HCT116 (cell line): Measurements from ENCODE around the gene ZCCHC24. TPM values are rescaled to one million over a fixed set of nuclear protein-coding genes. Genes with fewer than 3 reads are reported as not detected.

ENCODE experiments used
- ATAC-seq: fragments of 200-7000 bp; cut with Tn5 transposase; 2 replicates; pipeline ENCODE4 v1.9.1; 2020; ENCODE audit warnings: mild to moderate bottlenecking, moderate library complexity
- BruUV-seq: library from RNA; stranded (reverse); fragments of 400-500 nt; replicated peaks from 2 replicates; lab custom pipeline; 2021; lab: Mats Ljungman, UMichigan
- CTCF ChIA-PET: fragments of 300-600 bp; sonication (Branson Sonifier 250); formaldehyde crosslinking; loops from one replicate; lab custom pipeline; 2021; ENCODE audit warnings: antibody characterized with exemption; lab: Charles Lee
- POLR2A ChIA-PET: fragments of 300-600, 350-600 bp; sonication (Branson Sonifier 250); formaldehyde crosslinking; loops from one replicate; lab custom pipeline; 2021; ENCODE audit warnings: antibody characterized with exemption; lab: Charles Lee
- RAD21 ChIA-PET, 2 experiments: fragments of 300-600 bp; sonication (Branson Sonifier 250); formaldehyde crosslinking; loops; one replicate each; lab custom pipeline; 2023; ENCODE audit warnings: low total read pairs in 2 of 2; ENCODE audit not compliant: uncharacterized antibody in 2 of 2, unreplicated experiment in 2 of 2, low non-redundant PET in 1 of 2; lab: Charles Lee
- DNase-seq: peaks from one replicate; pipeline ENCODE4 v3.0.0-alpha.2; 2010; ENCODE audit warnings: low read depth, low spot score
- H2AFZ ChIP-seq: fragments of 200-600 bp; shearing (Covaris generic), sonication (generic); 2 replicates; pipeline ENCODE4 v1.6.1; 2017; ENCODE audit warnings: low read depth, mixed run types, mixed read lengths, antibody characterized with exemption, low read length; ENCODE audit not compliant: poor library complexity, severe bottlenecking
- H3K27ac ChIP-seq: 2 replicates; pipeline ENCODE4 v1.5.1; 2012; ENCODE audit warnings: low read depth, low read length
- H3K27me3 ChIP-seq: fragments of 200-600 bp; sonication (generic); 2 replicates; pipeline ENCODE4 v1.6.1; 2016; ENCODE audit warnings: mixed run types, low read length, mixed read lengths; ENCODE audit not compliant: insufficient read depth
- H3K36me3 ChIP-seq, 2 experiments: fragments of 200-500 bp in 1 of 2; fragments of 200-600 bp in 1 of 2; sonication (Bioruptor generic) in 1 of 2; sonication (generic) in 1 of 2; 2 replicates each; pipeline versions ENCODE4 v1.5.1 to v1.6.1; 2014 to 2016; ENCODE audit warnings: low read length in 2 of 2, inconsistent platforms in 1 of 2, mixed read lengths in 1 of 2, mixed run types in 1 of 2; ENCODE audit not compliant: insufficient read depth in 2 of 2, control insufficient read depth in 1 of 2
- H3K4me1 ChIP-seq, 2 experiments: fragments of 200-600 bp in 1 of 2; sonication (generic) in 1 of 2; 2 replicates each; pipeline versions ENCODE4 v1.5.1 to v1.6.1; 2012 to 2017; ENCODE audit warnings: low read length in 2 of 2, inconsistent platforms in 1 of 2, mild to moderate bottlenecking in 1 of 2, mixed read lengths in 1 of 2, mixed run types in 1 of 2, moderate library complexity in 1 of 2; ENCODE audit not compliant: insufficient read depth in 2 of 2, control insufficient read depth in 1 of 2
- H3K4me2 ChIP-seq: fragments of 200-600 bp; sonication (generic); 2 replicates; pipeline ENCODE4 v1.6.1; 2017; ENCODE audit warnings: mixed run types, low read length, mixed read lengths
- H3K4me3 ChIP-seq, 2 experiments: fragments of 200-600 bp in 1 of 2; sonication (generic) in 1 of 2; replicated peaks in 1 of 2; 2 replicates each; pipeline ENCODE4 v1.5.1; 2011 to 2016; ENCODE audit warnings: low read length in 2 of 2, control low read depth in 1 of 2, low read depth in 1 of 2, mild to moderate bottlenecking in 1 of 2, mixed read lengths in 1 of 2, mixed run types in 1 of 2
- H3K79me2 ChIP-seq: fragments of 200-600 bp; sonication (generic); 2 replicates; pipeline ENCODE4 v1.6.1; 2017; ENCODE audit warnings: mild to moderate bottlenecking, mixed run types, low read length, moderate library complexity, mixed read lengths; ENCODE audit not compliant: insufficient read depth
- H3K9ac ChIP-seq: fragments of 200-600 bp; sonication (generic); 2 replicates; pipeline ENCODE4 v1.6.1; 2016; ENCODE audit warnings: low read length, mixed read lengths
- H3K9me2 ChIP-seq: fragments of 200-600 bp; sonication (generic), shearing (Covaris generic); 2 replicates; pipeline ENCODE4 v1.6.1; 2017; ENCODE audit warnings: mixed run types, mild to moderate bottlenecking, moderate library complexity; ENCODE audit not compliant: insufficient read depth
- H3K9me3 ChIP-seq, 2 experiments: fragments of 200-500 bp in 1 of 2; fragments of 200-600 bp in 1 of 2; sonication (Bioruptor generic) in 1 of 2; sonication (generic) in 1 of 2; 2 replicates each; pipeline ENCODE4 v1.6.1; 2014 to 2017; ENCODE audit warnings: low read length in 2 of 2, mixed read lengths in 2 of 2, inconsistent platforms in 1 of 2, low read depth in 1 of 2, mild to moderate bottlenecking in 1 of 2, mixed run types in 1 of 2, moderate library complexity in 1 of 2; ENCODE audit not compliant: control insufficient read depth in 1 of 2, insufficient read depth in 1 of 2
- H4K20me1 ChIP-seq: fragments of 200-600 bp; sonication (generic), shearing (Covaris generic); 2 replicates; pipeline ENCODE4 v1.6.1; 2017; ENCODE audit warnings: mixed run types, mild to moderate bottlenecking, moderate library complexity; ENCODE audit not compliant: insufficient read depth
- CBX3 ChIP-seq: IDR thresholded peaks from 2 replicates; pipeline ENCODE4 v1.6.1; 2012; ENCODE audit warnings: low read depth
- EGR1 ChIP-seq: IDR thresholded peaks from 2 replicates; pipeline ENCODE4 v1.6.1; 2012; ENCODE audit warnings: low read depth
- ELF1 ChIP-seq: IDR thresholded peaks from 2 replicates; pipeline ENCODE4 v1.6.1; 2012; ENCODE audit warnings: low read depth, borderline replicate concordance
- EZH2 ChIP-seq: fragments of 200-600 bp; sonication (generic); IDR thresholded peaks from 2 replicates; pipeline ENCODE4 v1.6.1; 2017; ENCODE audit warnings: antibody characterized with exemption, mixed run types
- EZH2phosphoT487 ChIP-seq: fragments of 200-600 bp; IDR thresholded peaks from 2 replicates; pipeline ENCODE4 v1.6.1; 2018; ENCODE audit warnings: antibody characterized with exemption, borderline replicate concordance
- FOSL1 ChIP-seq: IDR thresholded peaks from 2 replicates; pipeline ENCODE4 v1.6.1; 2012; ENCODE audit warnings: low read depth
- JUND ChIP-seq: IDR thresholded peaks from 2 replicates; pipeline ENCODE4 v1.6.1; 2012
- POLR2AphosphoS5 ChIP-seq: IDR thresholded peaks from 2 replicates; pipeline ENCODE4 v1.6.1; 2011; ENCODE audit warnings: mild to moderate bottlenecking, low read depth, low read length, moderate library complexity
- RAD21 ChIP-seq: IDR thresholded peaks from 2 replicates; pipeline ENCODE4 v1.6.1; 2012; ENCODE audit warnings: low read depth, mild to moderate bottlenecking
- REST ChIP-seq: IDR thresholded peaks from 2 replicates; pipeline ENCODE4 v1.6.1; 2012; ENCODE audit warnings: low read depth
- SIN3A ChIP-seq: IDR thresholded peaks from 2 replicates; pipeline ENCODE4 v1.6.1; 2012; ENCODE audit warnings: low read depth
- SP1 ChIP-seq: IDR thresholded peaks from 2 replicates; pipeline ENCODE4 v1.6.1; 2012; ENCODE audit warnings: low read depth
- intact Hi-C: fragments of 100-400 bp; cut with micrococcal nuclease; formaldehyde crosslinking; loops from 2 replicates; pipeline ENCODE4 v1.10.0; 2022
- total RNA-seq: library from RNA; stranded (reverse); gene quantifications from one replicate; pipeline ENCODE4 v1.2.1, GENCODE V29; 2021; ENCODE audit not compliant: unreplicated experiment

Gene ZCCHC24
- total RNA-seq, 1 experiment from 2014 or later, result 7.0 TPM

DNA sequence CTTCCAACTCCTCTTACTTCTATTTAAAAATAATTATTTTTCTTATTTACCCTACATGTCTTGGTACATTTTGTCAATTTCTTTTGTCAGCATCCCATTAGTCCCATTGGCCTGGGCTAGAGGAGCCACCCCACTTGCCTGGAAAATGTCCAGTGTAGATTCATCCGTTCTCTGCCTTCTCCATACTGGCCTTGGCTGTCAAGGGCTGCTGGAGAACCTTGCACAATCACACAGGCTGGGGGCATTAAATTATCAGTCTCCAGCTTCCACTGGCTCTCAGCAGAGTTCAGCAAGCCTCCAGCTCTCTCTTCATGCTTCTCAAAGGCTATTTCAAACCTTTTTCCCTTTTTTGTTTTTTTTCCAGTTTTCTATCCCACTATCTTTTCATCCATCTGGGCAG, 13.8 kb upstream of the ZCCHC24 start:
- Histone ChIP-seq H3K9me3 (no peaks in the 10 kb centered on the region), H3K4me2 (no peak overlapping the region), H2AFZ (no peak overlapping the region), H3K4me3 (no peak overlapping the region), H3K79me2 (no peaks in the 10 kb centered on the region), H4K20me1 (no peaks in the 10 kb centered on the region), H3K4me1 (no peaks in the 10 kb centered on the region), H3K27ac (no peak overlapping the region), H3K27me3 (peaks cover 6% of the 10 kb centered on the region; the same call in 1 of the 2 replicates), H3K9me2 (no peaks in the 10 kb centered on the region), H3K9ac (no peak overlapping the region), H3K36me3 (no peaks in the 10 kb centered on the region)
- POLR2A ChIA-PET, result no interaction called here
- DNase-seq, result no peak
- no TSS peak for BruUV-seq
- TF ChIP-seq FOSL1 (no peak), EZH2 (no peak), REST (no peak), SP1 (no peak), EZH2phosphoT487 (no peak), CBX3 (no peak), EGR1 (no peak), RAD21 (no peak), POLR2AphosphoS5 (no peak), JUND (no peak), ELF1 (no peak), SIN3A (no peak)
- RAD21 ChIA-PET, result no interaction called here
- intact Hi-C loops, result no loop called here
- ATAC-seq, result no peak
- CTCF ChIA-PET, result no interaction called here
